GM12878 (cell line): ENCODE measurements around the gene GMIP. TPM values are rescaled to one million over a fixed set of nuclear protein-coding genes. Genes with fewer than 3 reads are reported as not detected.

ENCODE experiments used
- ATAC-seq: fragments of 200-7000 bp; cut with Tn5 transposase; 3 replicates; pipeline ENCODE4 v1.9.1; 2020; ENCODE audit warnings: mild to moderate bottlenecking, moderate library complexity
- BruUV-seq: library from RNA; stranded (reverse); fragments of 400-500 nt; replicated peaks from 2 replicates; lab custom pipeline; 2021; lab: Mats Ljungman, UMichigan
- CTCF ChIA-PET: fragments of 300-600 bp; sonication (Branson Sonifier 250); formaldehyde crosslinking; extraction: SDS; loops from one replicate; lab custom pipeline; 2021; ENCODE audit warnings: inconsistent platforms; lab: Yijun Ruan, JAX
- POLR2A ChIA-PET: fragments of 350-600 bp; formaldehyde crosslinking; extraction: SDS; loops from one replicate; lab custom pipeline; 2021; ENCODE audit warnings: inconsistent platforms; lab: Charles Lee
- RAD21 ChIA-PET: fragments of 300-600 bp; sonication (Branson Sonifier 250); formaldehyde crosslinking; loops from one replicate; lab custom pipeline; 2023; ENCODE audit warnings: antibody characterized with exemption; ENCODE audit not compliant: unreplicated experiment; lab: Charles Lee
- SMC1A ChIA-PET: fragments of 300-600 bp; sonication (Branson Sonifier 250); formaldehyde crosslinking; loops from one replicate; lab custom pipeline; 2023; ENCODE audit not compliant: unreplicated experiment, uncharacterized antibody; lab: Charles Lee
- DNase-seq: peaks from one replicate; pipeline ENCODE4 v3.0.0-alpha.2; 2011; ENCODE audit warnings: low read depth, low spot score
- FAIRE-seq: peaks from 3 replicates; lab custom pipeline; 2011; peaks lifted over from hg19 to GRCh38; lab: Jason Lieb, UNC
- H2AFZ ChIP-seq: 2 replicates; pipeline ENCODE4 v1.6.0; 2011; ENCODE audit warnings: low read depth, low read length, control low read depth; ENCODE audit not compliant: control insufficient read depth
- H3K27ac ChIP-seq: 2 replicates; pipeline ENCODE4 v1.5.1; 2011; ENCODE audit warnings: control low read depth; ENCODE audit not compliant: control insufficient read depth, insufficient read depth
- H3K27me3 ChIP-seq, 2 experiments: replicated peaks in 1 of 2; 2 replicates each; pipeline versions ENCODE4 v1.6.0 to v1.6.1; 2011; ENCODE audit warnings: low read length in 1 of 2; ENCODE audit not compliant: control insufficient read depth in 2 of 2, insufficient read depth in 2 of 2
- H3K36me3 ChIP-seq, 2 experiments: 2 replicates each; pipeline ENCODE4 v1.5.1; 2011; ENCODE audit warnings: low read length in 1 of 2; ENCODE audit not compliant: control insufficient read depth in 2 of 2, insufficient read depth in 2 of 2
- H3K4me1 ChIP-seq: 2 replicates; pipeline ENCODE4 v1.6.1; 2011; ENCODE audit warnings: mild to moderate bottlenecking, low read length, moderate library complexity, mixed read lengths; ENCODE audit not compliant: control insufficient read depth, insufficient read depth
- H3K4me2 ChIP-seq: 2 replicates; pipeline ENCODE4 v1.6.0; 2011; ENCODE audit warnings: control low read depth; ENCODE audit not compliant: control insufficient read depth, insufficient read depth
- H3K4me3 ChIP-seq: fragments of 200-600 bp; sonication (generic); 2 replicates; pipeline ENCODE4 v1.5.1; 2016
- H3K79me2 ChIP-seq: 2 replicates; pipeline ENCODE4 v1.6.0; 2011; ENCODE audit warnings: low read length; ENCODE audit not compliant: control insufficient read depth, insufficient read depth
- H3K9ac ChIP-seq: 2 replicates; pipeline ENCODE4 v1.8.0; 2011; ENCODE audit warnings: low read length, control low read depth, mixed read lengths; ENCODE audit not compliant: control insufficient read depth, insufficient read depth
- H3K9me3 ChIP-seq: replicated peaks from 3 replicates; pipeline ENCODE4 v1.5.1; 2011; ENCODE audit warnings: mild to moderate bottlenecking, low read length; ENCODE audit not compliant: control insufficient read depth, insufficient read depth
- H4K20me1 ChIP-seq: 2 replicates; pipeline ENCODE4 v1.6.0; 2011; ENCODE audit not compliant: control insufficient read depth, insufficient read depth
- BCL11A ChIP-seq: IDR thresholded peaks from 2 replicates; pipeline ENCODE4 v1.6.1; 2011; ENCODE audit warnings: low read depth, low read length
- EZH2 ChIP-seq: IDR thresholded peaks from 2 replicates; pipeline ENCODE4 v1.6.1; 2012; ENCODE audit warnings: low read depth, mild to moderate bottlenecking, control low read depth, inconsistent platforms, low read length, borderline replicate concordance; ENCODE audit not compliant: control insufficient read depth
- HCFC1 ChIP-seq: fragments of 150-350 bp; IDR thresholded peaks from 2 replicates; pipeline ENCODE4 v1.6.1; 2014; ENCODE audit warnings: low read length
- MLLT1 ChIP-seq: fragments of 450-650 bp; IDR thresholded peaks from 2 replicates; pipeline ENCODE4 v1.6.1; 2016; ENCODE audit warnings: mild to moderate bottlenecking
- MTA2 ChIP-seq: fragments of 450-650 bp; IDR thresholded peaks from 2 replicates; pipeline ENCODE4 v1.6.1; 2016; ENCODE audit warnings: low read depth, mild to moderate bottlenecking, moderate library complexity
- MYB ChIP-seq: fragments of 150-350 bp; IDR thresholded peaks from 2 replicates; pipeline ENCODE4 v1.6.1; 2014; ENCODE audit warnings: mild to moderate bottlenecking, low read depth, low read length, borderline replicate concordance
- POU2F2 ChIP-seq: IDR thresholded peaks from 3 replicates; pipeline ENCODE4 v1.6.1; 2011; ENCODE audit warnings: low read depth, mild to moderate bottlenecking, low read length, borderline replicate concordance
- TAF1 ChIP-seq: IDR thresholded peaks from 2 replicates; pipeline ENCODE4 v1.6.1; 2011; ENCODE audit warnings: mild to moderate bottlenecking, low read depth, low read length, borderline replicate concordance
- ZNF207 ChIP-seq: fragments of 450-650 bp; IDR thresholded peaks from 2 replicates; pipeline ENCODE4 v1.6.1; 2014; ENCODE audit warnings: antibody characterized with exemption, mild to moderate bottlenecking, borderline replicate concordance
- ZNF622 ChIP-seq: fragments of 450-650 bp; IDR thresholded peaks from 2 replicates; pipeline ENCODE4 v1.6.1; 2017; ENCODE audit warnings: mild to moderate bottlenecking, inconsistent platforms
- WGBS: methylation state at CpG from one replicate; pipeline ENCODE4 v1.1.6; 2016; ENCODE audit warnings: low lambda C conversion rate; ENCODE audit not compliant: insufficient replicate concordance, insufficient coverage; ENCODE audit errors: missing lambda C conversion rate; 5-methylcytosine and 5-hydroxymethylcytosine counted together
- in situ Hi-C: fragments of 300-500 bp; cut with MboI; formaldehyde crosslinking; loops from 9 replicates; pipeline ENCODE4 v1.14.3; 2018; ENCODE audit warnings: mixed read lengths
- intact Hi-C: fragments of 100-400 bp; cut with micrococcal nuclease; formaldehyde crosslinking; loops from one replicate; pipeline ENCODE4 v1.14.2; 2022; ENCODE audit not compliant: unreplicated experiment
- polyA plus RNA-seq, 11 experiments: library from polyadenylated mRNA; depleted of rRNA in 4 of 11; unstranded in 6 of 11; stranded (reverse) in 5 of 11; fragments of >200 nt; fragmentation: Nextera tagmentation in 4 of 11; fragmentation: Illumina TruSeq in 1 of 11; extraction: Ambion mirVana in 4 of 11; extraction: Trizol in 1 of 11; gene quantifications; 1 replicate in 1 of 11; 2 replicates in 10 of 11; pipeline versions ENCODE4 v1.2.1 to v1.2.3, GENCODE V29; 2011 to 2016; ENCODE audit warnings: inconsistent platforms in 2 of 11, missing spikeins in 2 of 11, low read depth in 1 of 11
- total RNA-seq, 4 experiments: library from RNA; depleted of rRNA in 3 of 4; stranded (reverse); fragments of >200 nt in 3 of 4; fragmentation: Illumina TruSeq in 1 of 4; extraction: Trizol in 1 of 4; gene quantifications; 2 replicates each; pipeline versions ENCODE4 v1.2.1 to v1.2.3, GENCODE V29; 2013 to 2021
- TF ChIP-seq, protein P1 (sequence below): IDR thresholded peaks from 2 replicates; pipeline ENCODE4 v1.6.1; 2012; ENCODE audit warnings: low read depth, low read length, improper control_type of control experiment

The GMIP gene
- total and polyA plus RNA-seq, 10 of the 15 experiments (the other 5 are each of a cell fraction or from before 2014, with no cell fraction given): 1.5 to 63.5 (median 22.3) TPM

DNA sequence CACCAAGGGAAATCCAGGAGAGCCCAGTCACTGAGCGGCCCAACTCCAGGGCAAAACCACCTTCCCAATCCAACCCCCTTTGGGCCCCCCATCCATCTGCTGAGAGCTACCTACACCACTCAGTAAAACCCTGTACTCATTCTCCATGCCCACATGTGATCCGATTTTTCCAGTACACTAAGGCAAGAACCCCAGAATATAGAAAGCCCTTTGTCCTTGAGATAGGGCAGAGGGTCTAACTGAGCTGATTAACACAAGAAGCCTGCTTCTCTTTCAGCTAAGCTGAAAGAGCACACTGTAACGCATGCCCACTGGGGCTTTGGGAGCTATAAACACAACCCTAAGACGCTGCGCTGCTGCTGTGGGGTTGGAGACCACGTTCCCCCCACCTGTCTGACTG lies 61.0 kb downstream of the GMIP start:
- 91% methylated on average over 6 of the region's 6 CpGs for WGBS
- Histone ChIP-seq H4K20me1 (no peaks in the 10 kb centered on the region), H3K36me3 (no peaks in the 10 kb centered on the region; a peak in 1 of 4 replicates), H2AFZ (no peak overlapping the region), H3K4me1 (no peaks in the 10 kb centered on the region), H3K9me3 (no peaks in the 10 kb centered on the region), H3K79me2 (no peaks in the 10 kb centered on the region), H3K4me3 (no peak overlapping the region), H3K27ac (no peak overlapping the region), H3K27me3 (no peaks in the 10 kb centered on the region), H3K4me2 (no peak overlapping the region), H3K9ac (no peak overlapping the region)
- no peak for DNase-seq
- ChIA-PET RAD21 (no interaction called here), SMC1A (interaction anchor here (1.4 kb wide), 1 partner anchor 31 kb away, joined by 3 read pairs; no protein-coding TSS in a partner anchor), CTCF (interaction anchor here (1.5 to 1.7 kb wide), 2 partner anchors 8 to 29 kb away, joined by 3 to 5 read pairs; no protein-coding TSS in a partner anchor), POLR2A (no interaction called here)
- no TSS peak for BruUV-seq
- TF ChIP-seq MLLT1 (no peak), MYB (no peak), BCL11A (no peak), ZNF622 (no peak), ZNF207 (no peak), TAF1 (no peak), POU2F2 (no peak), HCFC1 (no peak), MTA2 (no peak), EZH2 (no peak)
- TF ChIP-seq, protein P1, sequence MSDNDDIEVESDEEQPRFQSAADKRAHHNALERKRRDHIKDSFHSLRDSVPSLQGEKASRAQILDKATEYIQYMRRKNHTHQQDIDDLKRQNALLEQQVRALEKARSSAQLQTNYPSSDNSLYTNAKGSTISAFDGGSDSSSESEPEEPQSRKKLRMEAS: no peak
- intact Hi-C loops (no loop called here), in situ Hi-C loops (no loop called here)
- ATAC-seq: no peak
- no peak for FAIRE-seq
